IMR-90 (cell line): ENCODE results near the gene TRIM46. TPM values are rescaled to one million over a fixed set of nuclear protein-coding genes. Genes with fewer than 3 reads are reported as not detected.

Experiments
- ATAC-seq: fragments of 200-7000 bp; cut with Tn5 transposase; 2 replicates; pipeline ENCODE4 v1.9.1; 2020; ENCODE audit warnings: low read depth, mild to moderate bottlenecking, moderate library complexity
- BruUV-seq: library from RNA; stranded (reverse); fragments of 400-500 nt; replicated peaks from 2 replicates; lab custom pipeline; 2021; lab: Mats Ljungman, UMichigan
- CTCF ChIA-PET: fragments of 300-600 bp; formaldehyde crosslinking; extraction: SDS; loops from one replicate; lab custom pipeline; 2021; ENCODE audit warnings: antibody characterized with exemption; lab: Yijun Ruan, JAX
- POLR2A ChIA-PET: fragments of 300-600 bp; sonication (Branson Sonifier 250); formaldehyde crosslinking; loops from one replicate; lab custom pipeline; 2022; ENCODE audit warnings: antibody characterized with exemption; ENCODE audit not compliant: unreplicated experiment; lab: Charles Lee
- DNase-seq: peaks from one replicate; pipeline ENCODE4 v3.0.0; 2013
- H2AFZ ChIP-seq: replicated peaks from 2 replicates; pipeline ENCODE3; 2013; ENCODE audit warnings: low read length, mild to moderate bottlenecking; ENCODE audit not compliant: poor library complexity
- H2AK5ac ChIP-seq: 2 replicates; pipeline ENCODE4 v1.6.1; 2013; ENCODE audit warnings: low read depth, low read length, inconsistent platforms
- H2AK9ac ChIP-seq: replicated peaks from 2 replicates; pipeline ENCODE3; 2013; ENCODE audit warnings: mild to moderate bottlenecking, low read depth, low read length, moderate library complexity; ENCODE audit not compliant: poor library complexity
- H2BK120ac ChIP-seq: 2 replicates; pipeline ENCODE4 v1.6.1; 2013; ENCODE audit warnings: low read depth, low read length, inconsistent platforms
- H2BK15ac ChIP-seq: 3 replicates; pipeline ENCODE4 v1.6.1; 2013; ENCODE audit warnings: low read depth, low read length, inconsistent platforms
- H2BK20ac ChIP-seq: 2 replicates; pipeline ENCODE4 v1.6.1; 2013; ENCODE audit warnings: low read depth, mild to moderate bottlenecking, inconsistent platforms, low read length, moderate library complexity
- H2BK5ac ChIP-seq: 2 replicates; pipeline ENCODE4 v1.6.1; 2013; ENCODE audit warnings: mild to moderate bottlenecking, low read depth, low read length, inconsistent platforms; ENCODE audit not compliant: poor library complexity, severe bottlenecking
- H3K14ac ChIP-seq: replicated peaks from 2 replicates; pipeline ENCODE4 v1.6.1; 2013; ENCODE audit warnings: low read depth, low read length, inconsistent platforms
- H3K18ac ChIP-seq: 2 replicates; pipeline ENCODE4 v1.6.1; 2013; ENCODE audit warnings: low read depth, low read length, control low read depth
- H3K23ac ChIP-seq: 2 replicates; pipeline ENCODE4 v1.6.1; 2013; ENCODE audit warnings: low read depth, low read length, inconsistent platforms
- H3K27ac ChIP-seq: 2 replicates; pipeline ENCODE4 v1.5.1; 2013; ENCODE audit warnings: mild to moderate bottlenecking, control low read depth, low read length; ENCODE audit not compliant: insufficient read depth
- H3K27me3 ChIP-seq: 2 replicates; pipeline ENCODE4 v1.6.1; 2013; ENCODE audit warnings: low read length; ENCODE audit not compliant: control insufficient read depth, insufficient read depth
- H3K36me3 ChIP-seq: 2 replicates; pipeline ENCODE4 v1.6.1; 2013; ENCODE audit warnings: low read length, mixed read lengths; ENCODE audit not compliant: control insufficient read depth, insufficient read depth
- H3K4ac ChIP-seq: 2 replicates; pipeline ENCODE4 v1.6.1; 2013; ENCODE audit warnings: low read depth, low read length, inconsistent platforms
- H3K4me1 ChIP-seq: 2 replicates; pipeline ENCODE4 v1.6.1; 2013; ENCODE audit warnings: low read length, mixed read lengths; ENCODE audit not compliant: control insufficient read depth, insufficient read depth
- H3K4me2 ChIP-seq: 2 replicates; pipeline ENCODE4 v1.6.1; 2013; ENCODE audit warnings: low read depth, mild to moderate bottlenecking, control low read depth, low read length, moderate library complexity
- H3K4me3 ChIP-seq: 2 replicates; pipeline ENCODE4 v1.5.1; 2013; ENCODE audit warnings: low read depth, mild to moderate bottlenecking, control low read depth, low read length, moderate library complexity; ENCODE audit not compliant: insufficient read depth
- H3K56ac ChIP-seq: 2 replicates; pipeline ENCODE4 v1.6.1; 2013; ENCODE audit warnings: low read length, inconsistent platforms; ENCODE audit not compliant: insufficient read depth; ENCODE audit errors: extremely low read depth
- H3K79me1 ChIP-seq, 2 experiments: 2 replicates each; pipeline ENCODE4 v1.6.1; 2013; ENCODE audit warnings: low read length in 2 of 2, inconsistent platforms in 1 of 2, low read depth in 1 of 2
- H3K9ac ChIP-seq: 2 replicates; pipeline ENCODE4 v1.6.1; 2013; ENCODE audit warnings: low read depth, low read length, control low read depth
- H3K9me1 ChIP-seq: 2 replicates; pipeline ENCODE4 v1.6.1; 2013; ENCODE audit warnings: low read length, inconsistent platforms; ENCODE audit not compliant: insufficient read depth
- H3K9me3 ChIP-seq: 2 replicates; pipeline ENCODE4 v1.6.1; 2013; ENCODE audit warnings: low read length; ENCODE audit not compliant: control insufficient read depth, insufficient read depth
- H4K20me1 ChIP-seq: 2 replicates; pipeline ENCODE4 v1.6.1; 2013; ENCODE audit warnings: low read length, inconsistent platforms; ENCODE audit not compliant: insufficient read depth
- H4K5ac ChIP-seq: 2 replicates; pipeline ENCODE4 v1.6.1; 2013; ENCODE audit warnings: mild to moderate bottlenecking, low read depth, low read length, control low read depth
- H4K8ac ChIP-seq, 2 experiments: 2 replicates each; pipeline ENCODE4 v1.6.1; 2013; ENCODE audit warnings: low read depth in 2 of 2, low read length in 2 of 2, control low read depth in 1 of 2, inconsistent platforms in 1 of 2
- H4K91ac ChIP-seq: 2 replicates; pipeline ENCODE4 v1.6.1; 2013; ENCODE audit warnings: low read depth, low read length, inconsistent platforms; ENCODE audit not compliant: insufficient read depth
- CHD1 ChIP-seq: IDR thresholded peaks from 2 replicates; pipeline ENCODE4 v1.6.1; 2012; ENCODE audit warnings: low read depth, low read length, improper control_type of control experiment
- MXI1 ChIP-seq: IDR thresholded peaks from 2 replicates; pipeline ENCODE4 v1.6.1; 2012; ENCODE audit warnings: low read depth, mild to moderate bottlenecking, low read length, moderate library complexity, borderline replicate concordance
- RAD21 ChIP-seq: IDR thresholded peaks from 2 replicates; pipeline ENCODE4 v1.6.1; 2012; ENCODE audit warnings: low read length, improper control_type of control experiment
- WGBS, 2 experiments: methylation state at CpG; one replicate each; pipeline versions ENCODE4 v1.1.5 to v1.1.7; 2013; ENCODE audit warnings: missing lambda C conversion rate in 2 of 2; ENCODE audit not compliant: insufficient read length in 1 of 2; ENCODE audit errors: extremely low coverage in 2 of 2; 5-methylcytosine and 5-hydroxymethylcytosine counted together
- dilution Hi-C: fragments of 300-500 bp; cut with HindIII; formaldehyde crosslinking; loops from one replicate; pipeline ENCODE4 v1.14.3; 2018; ENCODE audit warnings: low sequenced_read_pairs; ENCODE audit not compliant: unreplicated experiment
- in situ Hi-C: fragments of 300-500 bp; cut with MboI; formaldehyde crosslinking; loops from 3 replicates; pipeline ENCODE4 v1.14.3; 2019; ENCODE audit warnings: low sequenced_read_pairs, inconsistent platforms, mixed read lengths
- intact Hi-C: fragments of 100-400 bp; cut with micrococcal nuclease; formaldehyde crosslinking; loops from 2 replicates; pipeline ENCODE4 v1.10.0; 2022
- polyA plus RNA-seq, 3 experiments: library from polyadenylated mRNA; depleted of rRNA; stranded (reverse); fragments of >200 nt; gene quantifications; 2 replicates each; pipeline ENCODE4 v1.2.3, GENCODE V29; 2012; ENCODE audit warnings: low replicate concordance in 1 of 3
- total RNA-seq: library from RNA; depleted of rRNA; stranded (reverse); fragments of >200 nt; gene quantifications from 2 replicates; pipeline ENCODE4 v1.2.3, GENCODE V29; 2012
- TF ChIP-seq, protein P1 (sequence below): conservative IDR thresholded peaks from 2 replicates; pipeline ENCODE4 v1.5.1; 2012; ENCODE audit warnings: mild to moderate bottlenecking, low read depth, low read length, improper control_type of control experiment

Gene TRIM46
- total and polyA plus RNA-seq, 2 of the 4 experiments (the other 2 are of a cell fraction): 2.3 to 6.2 TPM

- ATAC-seq (no peak), DNase-seq (no peak)
- Histone ChIP-seq H3K36me3 (peaks cover 37% of the 10 kb centered on the region), H3K9ac (no peak overlapping the region), H3K18ac (no peak overlapping the region), H4K91ac (no peak overlapping the region), H3K9me3 (no peaks in the 10 kb centered on the region), H2AK9ac (no peak overlapping the region), H3K14ac (no peak overlapping the region), H4K20me1 (no peaks in the 10 kb centered on the region), H3K4me3 (no peak overlapping the region), H2BK15ac (no peak overlapping the region), H3K4me2 (no peak overlapping the region), H2AFZ (no peak overlapping the region), H2BK20ac (no peak overlapping the region), H3K56ac (no peak overlapping the region), H3K27ac (no peak overlapping the region), H3K23ac (no peak overlapping the region), H2AK5ac (peak overlapping the region; percentile 81; the same call in 1 of the 2 replicates), H3K4me1 (no peaks in the 10 kb centered on the region; the same call in none of the 2 replicates), H4K8ac (no peak overlapping the region), H3K79me1 (peaks cover 0 to 32% of the 10 kb centered on the region in 2 experiments; a peak in 3 of 4 replicates), H3K27me3 (no peaks in the 10 kb centered on the region), H3K4ac (no peak overlapping the region), H4K5ac (no peak overlapping the region), H2BK5ac (no peak overlapping the region), H2BK120ac (no peak overlapping the region), H3K9me1 (peaks cover 2% of the 10 kb centered on the region; the same call in 1 of the 2 replicates)
- CTCF ChIA-PET: interaction anchor here (0.9 to 1.7 kb wide), 3 partner anchors 10 to 17 kb away, joined by 3 to 5 read pairs (median 4); no protein-coding TSS in a partner anchor
- intact Hi-C loops: loop anchor here (10.0 kb wide), 2 partner anchors 203 to 417 kb away; partner anchors contain the start of genes CKS1B and SHC1
- dilution Hi-C loops: no loop called here
- WGBS, 2 experiments: 85% methylated on average over 8 of the region's 11 CpGs; no CpG with 5 or more reads in 1 of the 2 experiments
- POLR2A ChIA-PET: no interaction called here
- in situ Hi-C loops: no loop called here
- BruUV-seq: no TSS peak
- TF ChIP-seq RAD21 (no peak), CHD1 (no peak), MXI1 (no peak)
- TF ChIP-seq, protein P1, sequence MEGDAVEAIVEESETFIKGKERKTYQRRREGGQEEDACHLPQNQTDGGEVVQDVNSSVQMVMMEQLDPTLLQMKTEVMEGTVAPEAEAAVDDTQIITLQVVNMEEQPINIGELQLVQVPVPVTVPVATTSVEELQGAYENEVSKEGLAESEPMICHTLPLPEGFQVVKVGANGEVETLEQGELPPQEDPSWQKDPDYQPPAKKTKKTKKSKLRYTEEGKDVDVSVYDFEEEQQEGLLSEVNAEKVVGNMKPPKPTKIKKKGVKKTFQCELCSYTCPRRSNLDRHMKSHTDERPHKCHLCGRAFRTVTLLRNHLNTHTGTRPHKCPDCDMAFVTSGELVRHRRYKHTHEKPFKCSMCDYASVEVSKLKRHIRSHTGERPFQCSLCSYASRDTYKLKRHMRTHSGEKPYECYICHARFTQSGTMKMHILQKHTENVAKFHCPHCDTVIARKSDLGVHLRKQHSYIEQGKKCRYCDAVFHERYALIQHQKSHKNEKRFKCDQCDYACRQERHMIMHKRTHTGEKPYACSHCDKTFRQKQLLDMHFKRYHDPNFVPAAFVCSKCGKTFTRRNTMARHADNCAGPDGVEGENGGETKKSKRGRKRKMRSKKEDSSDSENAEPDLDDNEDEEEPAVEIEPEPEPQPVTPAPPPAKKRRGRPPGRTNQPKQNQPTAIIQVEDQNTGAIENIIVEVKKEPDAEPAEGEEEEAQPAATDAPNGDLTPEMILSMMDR: no peak
Measured at GRCh38 chr1:155177192-155177917, 3.7 kb downstream of the TRIM46 start.
